ENCODE measurements around the gene TMEM80.
"Not testable (repeated sequence)": the region's sequence is repeated elsewhere in the genome, so short reads cannot be mapped to it uniquely, and the experiment has no call there.

TMEM80 gene

DNA sequence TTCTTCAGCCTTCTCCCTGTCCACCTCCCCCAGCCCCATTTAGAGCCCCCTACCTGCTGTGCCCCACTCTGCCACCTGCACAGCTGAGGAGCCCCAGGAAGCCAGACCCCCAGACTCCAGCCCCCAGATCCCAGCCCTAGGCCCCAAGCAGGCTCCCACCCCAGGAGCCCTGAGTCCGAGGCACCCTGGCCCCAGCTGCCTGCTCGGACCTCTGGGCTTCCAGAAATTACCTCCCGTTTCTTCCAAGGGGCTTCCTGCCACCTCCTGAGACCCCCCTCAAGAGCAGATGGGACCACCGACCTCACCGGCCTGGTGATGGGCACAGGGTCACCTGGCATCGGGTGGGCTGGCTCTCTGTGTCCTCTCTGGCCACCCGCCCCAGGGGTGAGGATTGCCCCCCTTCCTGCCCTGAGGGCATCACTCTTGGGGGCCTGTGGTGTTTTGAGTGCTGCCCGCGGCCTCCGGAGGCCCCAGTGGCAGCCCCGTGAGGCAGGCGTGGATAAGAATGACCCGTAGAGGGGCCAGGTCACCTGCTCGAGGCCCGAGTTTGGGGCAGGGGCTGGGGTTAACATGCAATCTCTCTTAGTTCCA, 33.4 kb downstream of the TMEM80 start:
- TF ChIP-seq, protein P1, sequence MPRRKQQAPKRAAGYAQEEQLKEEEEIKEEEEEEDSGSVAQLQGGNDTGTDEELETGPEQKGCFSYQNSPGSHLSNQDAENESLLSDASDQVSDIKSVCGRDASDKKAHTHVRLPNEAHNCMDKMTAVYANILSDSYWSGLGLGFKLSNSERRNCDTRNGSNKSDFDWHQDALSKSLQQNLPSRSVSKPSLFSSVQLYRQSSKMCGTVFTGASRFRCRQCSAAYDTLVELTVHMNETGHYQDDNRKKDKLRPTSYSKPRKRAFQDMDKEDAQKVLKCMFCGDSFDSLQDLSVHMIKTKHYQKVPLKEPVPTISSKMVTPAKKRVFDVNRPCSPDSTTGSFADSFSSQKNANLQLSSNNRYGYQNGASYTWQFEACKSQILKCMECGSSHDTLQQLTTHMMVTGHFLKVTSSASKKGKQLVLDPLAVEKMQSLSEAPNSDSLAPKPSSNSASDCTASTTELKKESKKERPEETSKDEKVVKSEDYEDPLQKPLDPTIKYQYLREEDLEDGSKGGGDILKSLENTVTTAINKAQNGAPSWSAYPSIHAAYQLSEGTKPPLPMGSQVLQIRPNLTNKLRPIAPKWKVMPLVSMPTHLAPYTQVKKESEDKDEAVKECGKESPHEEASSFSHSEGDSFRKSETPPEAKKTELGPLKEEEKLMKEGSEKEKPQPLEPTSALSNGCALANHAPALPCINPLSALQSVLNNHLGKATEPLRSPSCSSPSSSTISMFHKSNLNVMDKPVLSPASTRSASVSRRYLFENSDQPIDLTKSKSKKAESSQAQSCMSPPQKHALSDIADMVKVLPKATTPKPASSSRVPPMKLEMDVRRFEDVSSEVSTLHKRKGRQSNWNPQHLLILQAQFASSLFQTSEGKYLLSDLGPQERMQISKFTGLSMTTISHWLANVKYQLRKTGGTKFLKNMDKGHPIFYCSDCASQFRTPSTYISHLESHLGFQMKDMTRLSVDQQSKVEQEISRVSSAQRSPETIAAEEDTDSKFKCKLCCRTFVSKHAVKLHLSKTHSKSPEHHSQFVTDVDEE (CRISPR knock-in tag; IDR thresholded peaks at IDR 0.05): no peak
- TF ChIP-seq CSDC2 (CRISPR knock-in tag; IDR thresholded peaks at IDR 0.05): no peak
- TF ChIP-seq BACH2 (CRISPR knock-in tag; IDR thresholded peaks at IDR 0.05; ENCODE audit: borderline replicate concordance): no peak
- no peak for TF ChIP-seq ZFP3 (CRISPR knock-in tag; IDR thresholded peaks at IDR 0.05)
- TF ChIP-seq ESRRG (CRISPR knock-in tag; IDR thresholded peaks at IDR 0.05): no peak
- TF ChIP-seq, protein P2, sequence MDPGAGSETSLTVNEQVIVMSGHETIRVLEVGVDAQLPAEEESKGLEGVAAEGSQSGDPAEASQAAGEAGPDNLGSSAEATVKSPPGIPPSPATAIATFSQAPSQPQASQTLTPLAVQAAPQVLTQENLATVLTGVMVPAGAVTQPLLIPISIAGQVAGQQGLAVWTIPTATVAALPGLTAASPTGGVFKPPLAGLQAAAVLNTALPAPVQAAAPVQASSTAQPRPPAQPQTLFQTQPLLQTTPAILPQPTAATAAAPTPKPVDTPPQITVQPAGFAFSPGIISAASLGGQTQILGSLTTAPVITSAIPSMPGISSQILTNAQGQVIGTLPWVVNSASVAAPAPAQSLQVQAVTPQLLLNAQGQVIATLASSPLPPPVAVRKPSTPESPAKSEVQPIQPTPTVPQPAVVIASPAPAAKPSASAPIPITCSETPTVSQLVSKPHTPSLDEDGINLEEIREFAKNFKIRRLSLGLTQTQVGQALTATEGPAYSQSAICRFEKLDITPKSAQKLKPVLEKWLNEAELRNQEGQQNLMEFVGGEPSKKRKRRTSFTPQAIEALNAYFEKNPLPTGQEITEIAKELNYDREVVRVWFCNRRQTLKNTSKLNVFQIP (CRISPR knock-in tag; IDR thresholded peaks at IDR 0.05; ENCODE audit: borderline replicate concordance, low read depth): no peak
- TF ChIP-seq ZNF565 (CRISPR knock-in tag; conservative IDR thresholded peaks at IDR 0.05; ENCODE audit: low read depth): no peak
- TF ChIP-seq ISL1 (CRISPR knock-in tag; IDR thresholded peaks at IDR 0.05): no peak
- no peak for TF ChIP-seq SNAI2 (CRISPR knock-in tag; IDR thresholded peaks at IDR 0.05)
- TF ChIP-seq ZFP30 (CRISPR knock-in tag; IDR thresholded peaks at IDR 0.05): no peak
- TF ChIP-seq, protein P3, sequence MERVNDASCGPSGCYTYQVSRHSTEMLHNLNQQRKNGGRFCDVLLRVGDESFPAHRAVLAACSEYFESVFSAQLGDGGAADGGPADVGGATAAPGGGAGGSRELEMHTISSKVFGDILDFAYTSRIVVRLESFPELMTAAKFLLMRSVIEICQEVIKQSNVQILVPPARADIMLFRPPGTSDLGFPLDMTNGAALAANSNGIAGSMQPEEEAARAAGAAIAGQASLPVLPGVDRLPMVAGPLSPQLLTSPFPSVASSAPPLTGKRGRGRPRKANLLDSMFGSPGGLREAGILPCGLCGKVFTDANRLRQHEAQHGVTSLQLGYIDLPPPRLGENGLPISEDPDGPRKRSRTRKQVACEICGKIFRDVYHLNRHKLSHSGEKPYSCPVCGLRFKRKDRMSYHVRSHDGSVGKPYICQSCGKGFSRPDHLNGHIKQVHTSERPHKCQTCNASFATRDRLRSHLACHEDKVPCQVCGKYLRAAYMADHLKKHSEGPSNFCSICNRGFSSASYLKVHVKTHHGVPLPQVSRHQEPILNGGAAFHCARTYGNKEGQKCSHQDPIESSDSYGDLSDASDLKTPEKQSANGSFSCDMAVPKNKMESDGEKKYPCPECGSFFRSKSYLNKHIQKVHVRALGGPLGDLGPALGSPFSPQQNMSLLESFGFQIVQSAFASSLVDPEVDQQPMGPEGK (CRISPR knock-in tag; IDR thresholded peaks at IDR 0.05; ENCODE audit: borderline replicate concordance): no peak
- TF ChIP-seq ZC3H10 (CRISPR knock-in tag; IDR thresholded peaks at IDR 0.05): no peak

DNA sequence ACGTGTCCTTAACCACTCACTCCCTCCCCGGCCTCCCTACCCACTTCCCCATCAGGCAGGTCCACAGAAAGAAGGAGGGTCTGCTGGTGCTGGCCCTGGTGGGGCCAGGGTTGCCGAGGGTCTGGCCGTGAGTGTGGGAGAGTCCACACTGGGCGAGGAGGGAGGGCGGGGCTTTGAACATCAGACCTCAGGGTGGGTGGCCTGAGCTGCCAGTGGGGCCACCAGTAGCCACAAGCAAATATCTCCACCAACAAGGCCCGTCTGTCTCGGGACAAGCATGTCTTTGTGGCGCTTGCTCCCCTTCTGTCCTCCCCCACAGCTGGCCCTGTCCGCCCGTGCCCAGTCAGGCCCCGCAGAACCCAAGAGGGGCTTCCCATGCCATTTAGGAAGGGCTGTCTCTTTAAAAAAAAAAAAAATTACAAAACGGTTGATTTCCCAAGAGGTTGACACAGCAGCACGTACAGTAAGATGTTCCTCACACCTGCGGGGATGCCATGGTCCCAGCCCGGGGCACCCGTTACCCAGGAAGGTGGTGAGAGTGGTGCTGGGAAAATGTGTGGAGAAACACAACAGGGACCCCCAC, 34.0 kb downstream of the TMEM80 start:
- TF ChIP-seq TCF4 (CRISPR knock-in tag; IDR thresholded peaks at IDR 0.05; ENCODE audit: borderline replicate concordance) (no peak), ARNTL (CRISPR knock-in tag; IDR thresholded peaks at IDR 0.05; ENCODE audit: borderline replicate concordance, low read depth) (no peak), ZC3H10 (CRISPR knock-in tag; IDR thresholded peaks at IDR 0.05) (no peak), PPARA (CRISPR knock-in tag; IDR thresholded peaks at IDR 0.05; ENCODE audit: borderline replicate concordance) (no peak), SNAI2 (CRISPR knock-in tag; IDR thresholded peaks at IDR 0.05) (no peak)
- TF ChIP-seq, protein P2 (CRISPR knock-in tag; IDR thresholded peaks at IDR 0.05; ENCODE audit: borderline replicate concordance, low read depth): no peak
- no peak for ATAC-seq

More for the DNA sequence above, 33.4 kb downstream of the TMEM80 start:
- no peak for ATAC-seq

DNA sequence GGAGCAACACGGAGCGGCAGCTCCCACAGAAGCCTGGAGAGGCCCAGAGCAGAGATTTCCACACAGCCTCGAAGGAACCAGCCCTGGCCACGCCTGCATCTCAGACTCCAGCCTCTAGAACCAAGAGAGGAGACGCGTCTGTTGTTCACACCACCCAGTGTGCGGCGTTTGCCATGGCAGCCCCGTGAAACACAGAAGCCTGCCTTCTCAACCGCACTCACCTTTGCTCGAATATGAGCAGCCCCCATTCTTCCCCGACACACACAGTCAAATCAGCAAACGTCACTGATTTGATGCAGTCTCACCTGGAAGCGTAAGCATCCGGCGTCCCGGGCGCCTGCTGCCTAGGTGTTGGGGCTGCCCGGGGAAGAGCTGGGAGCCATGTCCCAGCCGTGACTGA, 37.5 kb downstream of the TMEM80 start:
- TF ChIP-seq OSR1 (CRISPR knock-in tag; IDR thresholded peaks at IDR 0.05) (no peak), PPARA (CRISPR knock-in tag; IDR thresholded peaks at IDR 0.05; ENCODE audit: borderline replicate concordance) (no peak), ZFP30 (CRISPR knock-in tag; IDR thresholded peaks at IDR 0.05) (no peak), ZNF565 (CRISPR knock-in tag; conservative IDR thresholded peaks at IDR 0.05; ENCODE audit: low read depth) (no peak), ZNF70 (CRISPR knock-in tag; IDR thresholded peaks at IDR 0.05) (no peak), ZNF8 (CRISPR knock-in tag; IDR thresholded peaks at IDR 0.05) (no peak), CSDC2 (CRISPR knock-in tag; IDR thresholded peaks at IDR 0.05) (no peak), BACH2 (CRISPR knock-in tag; IDR thresholded peaks at IDR 0.05; ENCODE audit: borderline replicate concordance) (no peak)
- TF ChIP-seq, protein P1 (CRISPR knock-in tag; IDR thresholded peaks at IDR 0.05): no peak
- ATAC-seq: no peak

DNA sequence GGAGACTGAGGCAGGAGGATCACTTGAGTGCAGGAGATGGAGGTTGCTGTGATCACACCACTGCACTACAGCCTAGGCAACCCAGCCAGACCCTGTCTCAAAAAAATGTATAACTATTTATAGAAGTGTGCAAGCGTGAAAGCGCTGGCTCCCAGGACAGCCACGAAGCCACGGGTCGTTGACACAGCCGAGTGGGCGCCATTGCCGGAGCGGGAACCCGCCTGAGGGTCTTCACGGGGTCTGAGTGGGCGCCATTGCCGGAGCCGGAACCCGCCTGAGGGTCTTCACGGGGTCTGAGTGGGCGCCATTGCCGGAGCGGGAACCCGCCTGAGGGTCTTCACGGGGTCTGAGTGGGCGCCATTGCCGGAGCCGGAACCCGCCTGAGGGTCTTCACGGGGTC, 38.9 kb downstream of the TMEM80 start:
- ATAC-seq: not testable (repeated sequence)
